HG03280 (cell line): ENCODE results near the gene PLCXD1.
"Not testable (repeated sequence)": the region's sequence is repeated elsewhere in the genome, so short reads cannot be mapped to it uniquely, and the experiment has no call there.

ENCODE experiments used
- ATAC-seq: cut with Tn5 transposase; IDR thresholded peaks from one replicate; pipeline ENCODE4 v1.9.1; 2021; ENCODE audit warnings: mild to moderate bottlenecking, moderate library complexity; ENCODE audit not compliant: unreplicated experiment

PLCXD1 gene

DNA sequence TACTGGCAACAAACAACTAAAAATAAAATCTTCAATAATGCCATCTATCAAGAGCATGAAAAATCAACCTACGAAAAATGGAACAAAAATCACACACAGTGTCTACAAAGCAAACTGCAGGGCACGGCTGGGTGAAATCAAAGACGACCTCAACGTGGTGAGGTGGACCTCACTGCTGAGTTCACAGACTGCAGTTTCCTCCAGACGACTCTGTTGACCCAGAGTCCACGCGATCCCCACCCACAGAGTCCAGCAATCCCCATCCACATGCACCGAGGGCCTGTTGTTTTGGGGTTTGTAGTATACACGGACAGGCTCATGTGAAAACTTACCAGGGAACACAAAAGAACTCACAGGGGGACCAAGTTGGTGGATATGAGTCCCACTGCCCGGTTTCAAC, 68.5 kb downstream of the PLCXD1 start:
- no peak for ATAC-seq

DNA sequence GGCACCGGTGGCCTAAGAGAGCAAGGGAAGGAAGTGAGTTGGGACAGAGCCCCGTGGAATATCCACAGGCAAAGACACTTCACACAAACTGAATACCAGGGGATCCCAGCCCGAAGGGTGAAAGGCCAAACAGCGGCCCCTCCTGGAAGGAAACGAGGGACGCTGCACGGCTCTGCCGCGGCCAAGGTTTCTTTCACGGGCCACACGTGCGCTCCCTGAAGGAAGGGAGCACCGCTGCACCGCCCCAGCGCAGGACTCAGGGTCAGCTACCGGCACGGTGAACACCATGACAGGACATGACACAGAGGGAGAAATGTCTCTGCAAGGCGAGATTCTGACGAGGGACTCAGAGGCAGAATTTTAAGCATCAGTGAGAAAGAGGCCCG, 69.0 kb downstream of the PLCXD1 start:
- no peak for ATAC-seq

DNA sequence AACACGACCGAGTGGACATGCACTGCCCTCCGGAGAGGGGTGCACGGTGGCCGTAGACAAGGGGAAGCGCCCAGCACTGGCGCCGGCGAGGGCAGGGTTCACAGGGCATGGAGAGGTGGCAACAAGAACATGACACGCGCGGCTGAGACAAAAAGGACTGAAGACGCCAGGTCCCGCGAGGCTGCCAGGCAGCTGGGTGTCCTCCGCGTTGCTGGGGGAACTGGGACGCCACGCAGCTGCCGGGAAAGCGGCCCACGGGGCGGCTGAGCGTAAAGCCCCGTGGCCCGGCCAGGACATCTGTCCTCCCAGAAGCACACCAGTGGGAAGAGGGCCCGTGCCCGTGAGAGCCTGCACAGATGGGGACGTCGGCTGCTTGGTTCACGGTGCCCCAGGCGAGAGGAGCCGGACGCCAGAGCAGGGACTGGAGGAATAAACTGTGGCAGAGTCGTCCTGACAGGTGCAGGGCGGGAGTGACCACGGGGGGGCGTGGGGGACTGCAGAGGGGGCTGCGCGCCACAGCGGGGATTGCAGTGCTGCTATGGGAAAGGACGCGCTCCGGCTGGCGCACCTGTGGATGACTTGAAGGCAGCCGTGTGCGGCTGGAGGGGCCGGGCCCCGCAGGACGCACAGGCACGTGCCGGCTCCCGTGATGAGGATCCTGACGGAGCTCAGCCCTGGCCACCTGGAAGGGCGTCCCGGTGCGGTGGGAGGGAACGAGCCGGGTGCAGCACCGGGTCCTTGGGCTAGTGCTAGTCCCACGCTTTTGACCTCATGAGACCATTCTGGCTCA, 69.5 kb downstream of the PLCXD1 start:
- no peak for ATAC-seq

DNA sequence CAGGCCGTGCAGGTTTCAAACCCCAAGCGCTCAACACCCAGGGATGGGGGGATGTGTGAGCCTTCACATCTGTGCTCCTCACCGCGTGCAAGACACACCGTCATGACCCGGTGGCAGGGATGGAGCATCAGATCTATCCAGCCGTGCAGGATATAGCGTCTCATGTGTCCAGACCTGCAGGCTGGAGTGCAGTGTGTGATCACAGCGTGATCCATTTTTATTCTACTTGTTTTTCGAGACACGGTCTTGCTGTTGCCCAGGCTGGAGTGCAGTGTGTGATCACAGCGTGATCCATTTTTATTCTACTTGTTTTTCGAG, 70.1 kb downstream of the PLCXD1 start:
- ATAC-seq, result not testable (repeated sequence)

DNA sequence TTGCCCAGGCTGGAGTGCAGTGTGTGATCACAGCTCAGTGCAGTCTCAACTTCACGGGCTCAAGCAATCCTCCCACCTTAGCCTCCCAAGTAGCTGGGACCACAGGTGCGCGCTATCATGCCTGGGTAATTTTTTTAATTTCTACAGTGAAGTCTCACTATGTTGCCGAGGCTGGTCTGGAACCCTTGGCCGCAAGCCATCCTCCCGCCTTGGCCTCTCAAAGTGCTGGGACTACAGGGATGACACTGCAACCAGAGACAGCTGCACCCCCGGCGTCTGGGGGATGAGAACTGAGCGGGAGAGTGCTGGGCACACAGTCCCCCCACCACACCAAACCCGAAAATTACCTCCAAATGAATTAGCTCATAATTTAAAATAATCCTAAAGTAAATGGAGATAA, 70.6 kb downstream of the PLCXD1 start:
- ATAC-seq, result no peak

DNA sequence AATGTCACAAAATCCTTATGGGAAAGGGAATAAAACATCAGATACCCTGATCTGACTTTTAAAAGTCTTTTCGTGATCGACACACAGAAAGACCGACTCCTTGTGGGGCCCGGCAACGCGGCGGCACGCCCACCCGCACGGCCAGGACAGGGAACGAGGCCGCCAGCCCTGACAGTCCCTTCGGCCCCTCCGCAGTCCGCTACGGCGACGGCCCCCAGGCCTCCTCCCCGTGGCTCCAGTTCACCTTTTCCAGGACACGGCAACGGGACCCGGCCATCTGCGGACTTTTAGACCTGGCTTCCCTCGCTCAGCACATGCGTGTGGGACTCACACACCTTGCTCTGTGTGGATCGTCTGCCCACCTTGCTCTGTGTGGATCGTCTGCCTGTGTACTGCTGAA, 71.0 kb downstream of the PLCXD1 start:
- ATAC-seq, result no peak

DNA sequence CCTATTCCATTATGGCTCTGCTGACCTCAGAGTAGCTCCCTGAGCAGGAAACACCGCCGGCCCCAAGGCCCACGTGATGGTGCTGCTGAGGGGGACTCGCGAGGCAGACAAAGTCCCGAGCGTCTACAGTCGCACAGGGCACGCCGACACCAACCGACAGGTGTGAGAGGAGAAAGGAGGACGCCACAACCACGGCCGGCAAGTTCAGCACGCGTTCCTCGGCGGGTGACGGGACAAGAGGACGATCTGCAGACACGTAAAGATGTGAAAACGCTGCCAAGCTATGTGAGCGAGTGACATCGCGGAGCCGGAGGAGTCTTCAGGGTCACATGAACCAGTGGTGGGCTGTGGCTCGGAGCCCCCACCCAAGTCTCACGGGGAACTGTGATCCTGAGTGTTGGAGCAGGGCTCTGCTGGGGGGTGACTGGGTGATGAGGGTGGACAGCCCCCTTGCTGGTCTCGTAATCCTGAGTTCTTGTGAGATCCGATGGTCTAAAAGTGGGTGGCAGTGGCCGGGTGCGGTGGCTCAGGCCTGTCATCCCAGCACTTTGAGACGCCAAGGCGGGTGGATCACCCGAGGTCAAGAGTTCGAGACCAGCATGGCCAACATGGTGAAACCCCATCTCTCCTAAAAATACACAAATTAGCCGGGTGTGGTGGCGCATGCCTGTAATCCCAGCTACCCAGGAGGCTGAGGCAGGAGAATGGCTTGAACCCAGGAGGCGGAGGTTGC, 71.6 kb downstream of the PLCXD1 start:
- no peak for ATAC-seq
